CD4-positive, alpha-beta T cell (primary cell): Measurements from ENCODE around the gene CHEK1. TPM values are rescaled to one million over a fixed set of nuclear protein-coding genes. Genes with fewer than 3 reads are reported as not detected.

Source experiments
- ATAC-seq: fragments of 200-7000 bp; cut with Tn5 transposase; one replicate; pipeline ENCODE4 v1.10.0; 2022; ENCODE audit warnings: mild to moderate bottlenecking; ENCODE audit not compliant: poor library complexity
- CTCF ChIA-PET: fragments of 350-600 bp; sonication (Branson Sonifier 250); formaldehyde crosslinking; loops from one replicate; lab custom pipeline; 2021; ENCODE audit warnings: antibody characterized with exemption, inconsistent platforms; lab: Charles Lee
- POLR2A ChIA-PET: fragments of 350-600 bp; sonication (Branson Sonifier 250); formaldehyde crosslinking; loops from one replicate; lab custom pipeline; 2021; ENCODE audit warnings: antibody characterized with exemption, inconsistent platforms; lab: Charles Lee
- DNase-seq, 14 experiments: peaks; one replicate each; pipeline ENCODE4 v3.0.0-alpha.2; 2013 to 2020; ENCODE audit warnings: mixed read lengths in 2 of 14
- H3K27ac ChIP-seq, 2 donors: one replicate each; pipeline versions ENCODE4 v1.5.1 to v1.7.0; 2013; ENCODE audit warnings: low read length in 2 of 2, low read depth in 1 of 2, mild to moderate bottlenecking in 1 of 2
- H3K27me3 ChIP-seq, 2 experiments: 1 replicate in 1 of 2; 2 replicates in 1 of 2; pipeline versions ENCODE4 v1.6.1 to v1.7.0; 2013; ENCODE audit warnings: low read length in 2 of 2, control low read depth in 1 of 2, mild to moderate bottlenecking in 1 of 2, moderate library complexity in 1 of 2; ENCODE audit not compliant: insufficient read depth in 2 of 2, control insufficient read depth in 1 of 2
- H3K36me3 ChIP-seq: one replicate; pipeline ENCODE4 v1.6.1; 2013; ENCODE audit warnings: low read length, control low read depth; ENCODE audit not compliant: insufficient read depth
- H3K4me1 ChIP-seq: one replicate; pipeline ENCODE4 v1.6.1; 2013; ENCODE audit warnings: low read length, control low read depth; ENCODE audit not compliant: insufficient read depth
- H3K4me3 ChIP-seq: one replicate; pipeline ENCODE4 v1.5.1; 2013; ENCODE audit warnings: mild to moderate bottlenecking, low read length, moderate library complexity
- H3K9me3 ChIP-seq, 2 experiments: 1 replicate in 1 of 2; 2 replicates in 1 of 2; pipeline versions ENCODE4 v1.6.1 to v1.7.0; 2013; ENCODE audit warnings: low read length in 2 of 2, mild to moderate bottlenecking in 2 of 2, control low read depth in 1 of 2, moderate library complexity in 1 of 2; ENCODE audit not compliant: control insufficient read depth in 1 of 2, insufficient read depth in 1 of 2
- H3K27ac Mint-ChIP-seq: one replicate; pipeline ENCODE4 v1.8.0; 2020; ENCODE audit warnings: mixed read lengths
- H3K27me3 Mint-ChIP-seq: one replicate; pipeline ENCODE4 v1.8.0; 2021; ENCODE audit warnings: mixed read lengths
- H3K36me3 Mint-ChIP-seq: one replicate; pipeline ENCODE4 v1.8.0; 2021; ENCODE audit warnings: low read depth, mixed read lengths
- H3K4me1 Mint-ChIP-seq: one replicate; pipeline ENCODE4 v1.8.0; 2021; ENCODE audit warnings: low read depth, mixed read lengths
- H3K4me3 Mint-ChIP-seq: one replicate; pipeline ENCODE4 v1.8.0; 2020; ENCODE audit warnings: mild to moderate bottlenecking, mixed read lengths
- H3K9me3 Mint-ChIP-seq: one replicate; pipeline ENCODE4 v1.8.0; 2020; ENCODE audit warnings: mixed read lengths
- CTCF ChIP-seq: fragments of 200-600 bp; IDR thresholded peaks from one replicate; pipeline ENCODE4 v1.8.0; 2022; ENCODE audit warnings: antibody characterized with exemption, mild to moderate bottlenecking
- intact Hi-C, 2 experiments: fragments of 100-400 bp; cut with DNase I in 1 of 2; cut with micrococcal nuclease in 1 of 2; formaldehyde crosslinking; loops; one replicate each; pipeline versions ENCODE4 v1.15.1 to v1.9.0; 2023 to 2025; cut with DNase I, micrococcal nuclease
- total RNA-seq, 174 experiments: library from RNA in 2 of 174; stranded (reverse) in 2 of 174; gene quantifications; one replicate each; pipeline ENCODE4 v1.2.3 and lab custom pipeline; 2021 to 2026

CHEK1 gene
- total RNA-seq, 2 experiments from 2014 or later, result 6.8 to 7.8 TPM

- H3K4me1 Mint-ChIP-seq, result no peaks in the 10 kb centered on the region
- no peaks in the 10 kb centered on the region for H3K9me3 ChIP-seq
- H3K4me1 ChIP-seq, result no peaks in the 10 kb centered on the region
- H3K36me3 Mint-ChIP-seq, result no peaks in the 10 kb centered on the region
- no peak overlapping the region for H3K4me3 Mint-ChIP-seq
- ATAC-seq, result no peak
- intact Hi-C loops, result no loop called here
- CTCF ChIA-PET, result no interaction called here
- no peak overlapping the region for H3K4me3 ChIP-seq
- H3K27ac Mint-ChIP-seq, result no peak overlapping the region
- DNase-seq, result no peak
- POLR2A ChIA-PET, result no interaction called here
- H3K27me3 ChIP-seq, result no peaks in the 10 kb centered on the region
- H3K9me3 Mint-ChIP-seq, result no peaks in the 10 kb centered on the region
- H3K36me3 ChIP-seq, result no peaks in the 10 kb centered on the region
- no peak for TF ChIP-seq CTCF
- no peak overlapping the region for H3K27ac ChIP-seq
- H3K27me3 Mint-ChIP-seq, result no peaks in the 10 kb centered on the region
Observed at GRCh38 chr11:125679397-125679796, 54.4 kb downstream of the CHEK1 start.

- CTCF ChIA-PET, result no interaction called here
- Histone ChIP-seq H3K4me3 (no peak overlapping the region), H3K36me3 (no peaks in the 10 kb centered on the region), H3K27me3 (no peaks in the 10 kb centered on the region), H3K9me3 (no peaks in the 10 kb centered on the region), H3K4me1 (no peaks in the 10 kb centered on the region), H3K27ac (no peak overlapping the region)
- intact Hi-C loops, result no loop called here
- POLR2A ChIA-PET, result no interaction called here
- no peaks in the 10 kb centered on the region for H3K27me3 Mint-ChIP-seq
- H3K9me3 Mint-ChIP-seq, result no peaks in the 10 kb centered on the region
- H3K27ac Mint-ChIP-seq, result no peak overlapping the region
- H3K4me3 Mint-ChIP-seq, result no peak overlapping the region
- no peak for DNase-seq
- no peaks in the 10 kb centered on the region for H3K4me1 Mint-ChIP-seq
- no peak for TF ChIP-seq CTCF
- ATAC-seq, result no peak
- no peaks in the 10 kb centered on the region for H3K36me3 Mint-ChIP-seq
Observed at GRCh38 chr11:125679837-125680236, 54.9 kb downstream of the CHEK1 start.

- Mint-ChIP-seq H3K27me3 (no peaks in the 10 kb centered on the region), H3K4me3 (no peak within 1 kb of the TSS), H3K9me3 (no peaks in the 10 kb centered on the region), H3K27ac (no peak within 1 kb of the TSS), H3K4me1 (no peaks in the 10 kb centered on the region), H3K36me3 (no peaks in the 10 kb centered on the region)
- Histone ChIP-seq H3K27ac (no peak within 1 kb of the TSS), H3K27me3 (no peaks in the 10 kb centered on the region), H3K9me3 (no peaks in the 10 kb centered on the region), H3K36me3 (no peaks in the 10 kb centered on the region), H3K4me3 (no peak within 1 kb of the TSS), H3K4me1 (no peaks in the 10 kb centered on the region)
- POLR2A ChIA-PET, result no interaction called here
- CTCF ChIA-PET, result no interaction called here
- intact Hi-C loops, result no loop called here
- DNase-seq (no peak), ATAC-seq (no peak)
- TF ChIP-seq CTCF, result no peak
Observed at GRCh38 chr11:125680747-125681146, 55.8 kb downstream of the CHEK1 start, which contains the start of gene ACRV1. Gene ACRV1 (minus strand): TSS chr11:125680847. CDS start chr11:125680780, 67 bp downstream.
